Activated naive CD4-positive, alpha-beta T cell treated with anti-CD3 and anti-CD28 coated beads, Interleukin-2, amount 10 ng/mL, durations not matched to agents 5 hours and 36 hours (primary cell): ENCODE measurements around the gene FCER1G. TPM values are rescaled to one million over a fixed set of nuclear protein-coding genes. Genes with fewer than 3 reads are reported as not detected.

ENCODE experiments used
- microRNA-seq: library from miRNA; unstranded; fragments of <30 nt; microRNA quantifications from one replicate; pipeline ENCODE4 v1.2.0, GENCODE V29; 2022; ENCODE audit warnings: borderline microRNAs expressed, borderline replicate concordance
- total RNA-seq, 2 experiments: library from RNA; stranded (reverse); gene quantifications; one replicate each; pipeline ENCODE4 v1.2.3, GENCODE V29; 2021

FCER1G gene
- 1 to 10 TPM; 2.7 to 2.9 TPM for total RNA-seq

DNA sequence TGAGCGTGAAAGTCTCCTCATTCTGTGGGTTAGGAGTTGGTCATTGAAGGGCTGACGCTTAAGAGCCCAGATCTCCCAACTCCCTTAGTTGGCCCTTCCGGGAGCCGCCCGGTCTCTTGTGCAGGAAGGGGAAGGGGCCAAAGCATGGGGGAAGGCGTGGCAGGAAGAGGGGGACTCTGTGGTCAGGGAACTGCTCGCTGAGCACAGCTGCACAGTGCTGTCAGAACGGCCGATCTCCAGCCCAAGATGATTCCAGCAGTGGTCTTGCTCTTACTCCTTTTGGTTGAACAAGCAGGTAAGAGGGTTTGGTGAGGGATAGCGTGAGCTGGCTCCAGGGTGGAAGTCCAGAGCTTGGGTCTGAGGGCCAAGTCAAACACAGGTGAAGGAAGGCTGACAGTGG is at the start of gene FCER1G:
TSS of gene FCER1G (plus strand) at position 220 of the 400 bp plus-strand sequence. CDS start at position 247, 27 bp downstream.

DNA sequence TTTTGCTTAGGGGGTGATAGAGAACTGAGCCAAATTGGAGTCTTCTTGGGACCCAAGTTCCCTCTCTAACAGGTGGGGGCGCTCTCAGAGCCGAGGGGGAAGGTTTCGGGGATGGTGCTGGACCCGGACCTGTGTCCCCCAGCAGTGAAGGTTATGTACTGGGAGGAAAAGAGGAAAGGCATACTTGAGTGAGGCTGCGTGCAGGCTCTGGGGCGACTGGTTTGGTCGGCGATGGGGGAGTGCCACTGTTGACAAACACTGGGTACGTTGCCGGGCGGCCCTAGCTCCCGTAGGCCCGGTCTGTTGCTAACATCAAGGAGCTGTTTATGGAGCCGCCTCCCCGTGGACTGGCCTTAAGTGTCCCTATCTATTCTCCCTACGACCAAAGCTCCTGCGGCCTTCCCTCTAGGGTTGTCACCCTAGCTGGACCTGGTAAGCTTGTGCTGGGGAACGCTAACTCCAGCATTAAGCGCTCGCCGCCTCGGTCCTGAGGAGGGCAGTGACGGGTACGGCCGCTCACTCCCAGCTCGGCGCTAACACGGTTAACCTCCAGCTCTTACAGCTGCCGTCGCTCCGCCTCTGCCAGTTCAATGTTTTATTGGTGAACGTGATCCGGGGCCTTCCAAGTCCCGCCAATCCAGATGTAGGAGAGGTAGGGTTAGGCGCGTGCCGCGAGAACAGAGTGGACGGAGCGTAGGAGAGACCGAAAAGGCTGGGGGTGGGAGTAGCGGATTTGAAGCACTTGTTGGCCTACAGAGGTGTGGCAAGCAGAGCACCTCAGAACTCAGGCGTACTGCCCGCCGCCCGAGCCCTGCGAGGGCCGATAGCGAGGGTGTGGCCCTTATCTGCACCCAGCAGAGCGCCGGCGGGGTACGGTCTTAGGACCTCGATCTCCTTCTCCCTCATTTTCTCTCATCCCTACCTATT is 49.1 kb upstream of the FCER1G start, which contains the start of gene PPOX:
TSS of gene PPOX (plus strand) at position 685 of the 927 bp plus-strand sequence. CDS start 422 bp downstream, outside the sequence.

DNA sequence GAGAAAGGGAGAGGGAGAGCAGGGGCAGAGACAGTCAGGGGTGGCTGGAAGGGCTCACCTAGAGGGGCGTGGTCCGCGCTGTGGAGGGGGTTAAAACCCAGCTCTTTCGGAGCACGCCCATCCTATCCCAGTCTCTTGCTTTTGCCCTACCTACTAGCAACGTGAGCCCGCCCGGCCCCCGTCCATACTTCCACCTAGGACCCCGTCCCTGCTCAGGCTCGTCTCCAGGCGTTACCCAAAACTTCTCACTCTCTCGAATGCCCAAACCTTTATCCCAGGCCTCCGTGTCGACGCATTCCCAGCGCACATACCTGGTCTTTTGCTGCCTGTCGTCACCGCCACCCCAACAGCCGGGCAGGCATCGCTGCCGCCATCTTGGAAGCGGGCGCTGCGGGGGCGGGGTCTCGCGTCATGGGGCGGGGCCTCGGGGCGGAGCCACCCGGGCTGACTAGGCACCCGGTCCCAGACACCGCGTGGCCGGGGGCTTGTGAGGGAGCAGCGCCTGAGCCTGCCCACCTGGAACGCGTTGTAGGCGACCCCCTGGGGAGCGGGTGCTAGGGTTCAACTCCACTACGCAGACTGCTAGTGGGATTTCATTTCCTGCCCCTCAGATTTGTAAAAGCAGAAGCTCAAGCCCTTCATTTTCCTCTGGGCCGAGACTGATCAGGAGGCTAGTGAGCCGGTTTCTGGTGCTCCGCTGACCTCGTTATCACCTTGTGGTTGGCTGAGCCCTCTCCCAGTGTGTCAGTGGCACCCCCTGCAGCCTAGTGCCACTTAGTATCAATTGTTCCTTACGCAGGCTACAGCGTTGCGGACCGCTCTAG is 37.8 kb upstream of the FCER1G start, which contains the start of gene B4GALT3:
TSS of gene B4GALT3 (minus strand) at position 396 of the 824 bp plus-strand sequence. CDS start 1,447 bp downstream, outside the sequence.

DNA sequence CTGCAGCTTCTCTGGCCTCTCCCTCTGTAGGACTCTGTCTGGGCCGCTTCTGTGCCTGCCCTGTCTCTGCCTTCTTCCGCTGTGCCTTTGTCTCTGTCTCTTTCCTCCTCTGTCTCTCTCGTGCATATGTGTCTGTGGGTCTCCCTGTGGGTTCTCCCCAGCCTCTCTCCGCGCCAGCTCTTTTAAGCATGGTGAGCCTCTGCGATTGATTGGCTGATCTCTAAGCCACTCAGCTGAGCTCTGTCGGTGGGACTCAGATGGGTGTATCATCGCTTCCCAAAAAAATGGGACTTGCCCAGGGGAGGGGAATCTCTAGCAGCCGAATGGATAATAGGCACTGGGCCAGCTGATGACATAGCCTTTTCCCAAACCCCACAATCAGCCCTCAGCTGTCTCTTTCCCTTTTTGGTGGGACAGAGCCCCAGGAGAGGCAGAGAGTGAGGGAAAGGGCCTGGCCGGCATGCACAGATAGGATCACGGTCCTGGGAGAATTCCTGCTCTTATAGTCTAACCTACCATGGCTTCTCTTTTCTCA is 16.1 kb upstream of the FCER1G start, which contains the start of gene ADAMTS4:
TSS of gene ADAMTS4 (minus strand) at position 158 of the 535 bp plus-strand sequence. CDS start 427 bp downstream, outside the sequence.

DNA sequence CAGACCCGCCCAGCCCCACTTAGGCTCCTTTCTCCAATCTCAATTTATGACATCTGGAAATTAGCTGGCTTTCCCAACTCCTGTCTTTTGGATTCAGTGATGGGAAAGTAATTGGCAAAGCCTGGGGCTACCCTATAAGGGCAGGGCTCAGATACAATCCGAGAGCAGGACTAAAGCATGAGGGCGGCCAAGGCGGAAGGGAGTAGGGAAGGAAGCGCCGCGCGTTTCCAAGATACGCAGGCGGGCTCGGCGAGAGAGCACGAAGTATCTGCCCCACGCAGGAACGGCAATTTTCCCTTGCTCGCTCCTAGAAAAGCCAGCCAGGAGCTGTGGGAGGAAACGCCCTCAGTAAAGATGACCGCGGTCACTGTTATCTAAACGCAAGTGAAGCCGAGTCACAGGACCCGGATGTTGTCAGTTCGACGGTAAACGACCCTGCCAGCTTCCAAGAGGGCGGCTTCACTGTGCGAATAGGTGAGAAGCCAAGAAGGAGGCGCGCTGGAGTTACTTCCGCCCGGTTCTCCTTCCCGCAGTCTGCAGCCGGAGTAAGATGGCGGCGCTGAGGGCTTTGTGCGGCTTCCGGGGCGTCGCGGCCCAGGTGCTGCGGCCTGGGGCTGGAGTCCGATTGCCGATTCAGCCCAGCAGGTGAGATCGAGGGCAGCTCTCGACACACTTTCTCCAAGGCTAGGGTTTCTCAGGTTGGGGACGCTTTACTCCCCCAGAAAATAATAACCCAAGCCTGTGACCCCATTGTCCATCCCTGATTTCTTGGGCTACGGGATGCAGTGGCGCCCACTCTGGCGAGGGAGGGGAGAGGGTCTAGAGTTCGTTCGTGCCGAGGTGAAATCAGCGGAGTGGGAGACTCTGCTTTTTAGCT is 13.0 kb upstream of the FCER1G start, which contains the start of gene NDUFS2:
TSS of gene NDUFS2 (plus strand) at position 532 of the 877 bp plus-strand sequence. CDS start at position 551, 19 bp downstream.

DNA sequence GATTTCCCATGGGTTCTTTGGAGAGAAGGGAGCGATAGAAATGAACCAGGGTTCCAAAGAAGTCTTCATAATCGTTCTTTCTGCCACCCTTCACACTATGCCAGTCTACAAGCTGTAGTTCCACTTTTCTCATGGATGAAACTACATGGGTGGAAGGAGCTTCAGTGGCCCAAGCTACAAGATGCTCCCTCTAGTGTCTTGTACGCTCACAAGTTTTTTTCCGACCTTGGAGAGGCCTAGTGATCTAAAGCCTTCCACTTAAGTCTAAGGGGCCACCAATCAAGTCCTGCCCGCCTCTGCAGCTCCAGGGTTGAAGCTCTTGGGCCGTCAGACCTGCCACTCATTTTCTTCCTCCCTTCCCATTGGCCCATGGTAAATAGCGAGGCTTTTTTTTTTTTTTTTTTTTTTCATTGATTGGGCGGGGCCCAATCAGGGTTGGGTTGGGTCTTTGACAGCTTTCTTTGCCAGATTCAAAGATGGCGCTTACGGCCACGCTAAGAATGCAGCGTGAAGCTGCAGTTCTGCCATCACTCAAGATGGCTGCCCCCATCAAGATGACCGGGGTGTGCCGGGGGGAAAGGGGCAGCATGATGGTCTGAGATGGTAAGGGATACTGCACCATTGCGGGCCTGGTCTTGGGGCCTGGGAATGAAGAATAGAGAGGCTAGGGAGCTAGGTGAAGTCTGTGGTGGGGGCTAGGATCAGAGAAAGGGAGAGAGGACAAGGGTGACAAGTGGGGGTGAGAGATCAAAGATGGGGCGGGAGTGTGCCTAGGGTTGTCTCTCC is 10.6 kb downstream of the FCER1G start, which contains the start of gene TOMM40L:
TSS of gene TOMM40L (plus strand) at position 527 of the 786 bp plus-strand sequence. CDS start 430 bp downstream, outside the sequence.

DNA sequence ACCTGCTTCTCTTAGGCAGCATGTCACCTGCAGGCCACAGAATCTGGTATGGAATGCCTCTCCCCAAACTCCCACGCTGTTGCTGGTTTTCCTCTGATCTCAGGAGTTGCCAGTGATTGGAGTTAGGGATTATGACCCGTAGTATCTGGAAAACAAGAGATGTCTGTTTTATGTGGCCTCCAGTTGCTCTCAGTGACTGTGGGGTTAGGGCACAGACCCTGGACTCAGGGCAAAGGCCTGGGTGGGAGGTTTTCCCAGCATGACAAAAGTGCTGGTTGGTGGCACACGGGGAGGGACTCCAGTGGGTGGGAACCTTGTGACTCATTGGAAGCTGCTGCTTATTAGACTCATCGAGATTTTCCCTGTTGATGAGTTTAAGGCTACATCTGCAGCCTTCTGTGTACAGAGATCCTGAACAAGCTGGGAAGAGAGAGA is 23.0 kb downstream of the FCER1G start, which contains the start of gene NR1I3:
TSS of gene NR1I3 (minus strand) at position 165 of the 435 bp plus-strand sequence. CDS start 1,638 bp downstream, outside the sequence.

DNA sequence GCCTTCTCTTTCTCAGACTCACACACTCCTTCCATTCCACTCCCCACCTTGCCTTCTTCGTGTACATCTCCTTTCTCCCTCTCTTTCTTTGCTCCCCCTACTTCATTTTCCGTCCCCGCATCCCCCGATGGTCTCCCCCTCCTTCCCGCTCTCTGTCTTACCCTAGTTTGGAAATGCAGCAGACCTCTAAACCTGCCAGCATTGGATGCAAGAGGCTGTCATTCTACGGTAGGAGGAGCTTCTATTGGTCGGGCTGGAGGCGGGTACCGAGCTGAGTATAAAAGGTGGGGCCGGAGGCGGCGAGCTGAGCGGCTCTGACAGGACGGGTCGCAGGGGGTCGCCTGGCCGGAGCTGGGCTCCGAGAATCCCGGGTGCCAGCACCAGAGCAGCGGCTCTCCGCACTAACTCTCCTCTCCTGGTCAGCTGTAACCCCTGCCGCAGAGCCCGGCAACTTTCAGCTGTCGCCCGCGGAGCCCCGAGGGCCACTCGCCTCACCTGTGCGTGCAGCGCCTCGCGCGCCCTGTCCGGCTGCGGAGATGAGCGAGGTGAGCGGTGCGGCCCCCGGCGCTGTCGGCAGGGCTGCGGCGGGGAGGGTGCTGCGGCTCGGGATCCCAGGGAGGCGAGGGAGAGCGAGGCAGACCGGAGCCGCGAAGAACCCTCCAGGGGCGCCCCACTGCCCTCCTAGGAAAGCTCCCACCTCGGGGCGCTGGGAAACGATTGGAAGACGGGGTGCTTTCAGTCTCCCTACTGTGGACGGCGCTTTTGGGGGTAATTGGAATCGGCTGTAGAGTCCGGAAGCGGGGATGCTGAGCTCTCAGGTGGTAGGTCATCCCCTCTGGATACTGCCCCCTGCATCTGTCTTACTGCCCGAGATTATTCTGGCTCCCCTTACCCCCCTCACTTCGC is 43.6 kb downstream of the FCER1G start, which contains the start of gene PCP4L1:
TSS of gene PCP4L1 (plus strand) at position 307 of the 906 bp plus-strand sequence. CDS start at position 537, 230 bp downstream.

Small RNA genes lying within 50 kb of the gene (microRNA-seq; reads per million reads assigned to microRNA genes)
- gene MIR5187: not detected

Other genes with a start within 250 kb of the FCER1G start
- gene F11R, start 194.1 kb upstream of the FCER1G start, total RNA-seq: 10 to 100 TPM; 16.2 to 20.7 TPM
- 10 to 100 TPM; 60.7 to 63.0 TPM for gene TSTD1, start 176.3 kb upstream of the FCER1G start, total RNA-seq
- gene USF1, start 169.3 kb upstream of the FCER1G start, total RNA-seq: 10 to 100 TPM; 62.5 to 63.9 TPM
- 100 to 1,000 TPM; 304 to 324 TPM for gene ARHGAP30, start 145.4 kb upstream of the FCER1G start, total RNA-seq
- gene NECTIN4, start 125.7 kb upstream of the FCER1G start, total RNA-seq: not detected
- under 1 TPM; 0.58 to 0.63 TPM for gene KLHDC9, start 116.9 kb upstream of the FCER1G start, total RNA-seq
- gene PFDN2, start 97.3 kb upstream of the FCER1G start, total RNA-seq: 10 to 100 TPM; 47.2 to 48.3 TPM
- 10 to 100 TPM; 38.3 to 39.0 TPM for gene NIT1, start 97.2 kb upstream of the FCER1G start, total RNA-seq
- 10 to 100 TPM; 30.2 to 35.5 TPM for gene DEDD, start 82.6 kb upstream of the FCER1G start, total RNA-seq
- 100 to 1,000 TPM; 123 to 125 TPM for gene UFC1, start 61.3 kb upstream of the FCER1G start, total RNA-seq
- gene USP21, start 55.8 kb upstream of the FCER1G start, total RNA-seq: 10 to 100 TPM; 31.2 to 35.6 TPM
- gene PPOX, start 48.9 kb upstream of the FCER1G start, total RNA-seq: 10 to 100 TPM; 35.8 to 39.2 TPM
- 10 to 100 TPM; 43.6 to 52.2 TPM for gene B4GALT3, start 37.8 kb upstream of the FCER1G start, total RNA-seq
- gene ADAMTS4, start 16.2 kb upstream of the FCER1G start, total RNA-seq: 1 to 10 TPM; 1.8 to 1.9 TPM
- gene NDUFS2, start 12.9 kb upstream of the FCER1G start, total RNA-seq: 10 to 100 TPM; 82.5 to 90.4 TPM
- not detected for gene APOA2, start 8.3 kb downstream of the FCER1G start, total RNA-seq
- 10 to 100 TPM; 19.6 to 20.4 TPM for gene TOMM40L, start 10.8 kb downstream of the FCER1G start, total RNA-seq
- not detected for gene NR1I3, start 22.9 kb downstream of the FCER1G start, total RNA-seq
- gene PCP4L1, start 43.5 kb downstream of the FCER1G start, total RNA-seq: under 1 TPM; 0.26 to 0.71 TPM
- 1 to 10 TPM; 4.8 to 6.1 TPM for gene MPZ, start 94.7 kb downstream of the FCER1G start, total RNA-seq
- 100 to 1,000 TPM; 148 to 153 TPM for gene SDHC, start 99.1 kb downstream of the FCER1G start, total RNA-seq
- gene CFAP126, start 152.6 kb downstream of the FCER1G start, total RNA-seq: not detected